Transverse colon (tissue), 4 donors: ENCODE measurements around the gene PYM1. TPM values are rescaled to one million over a fixed set of nuclear protein-coding genes. Genes with fewer than 3 reads are reported as not detected.
"Not testable (repeated sequence)": the region's sequence is repeated elsewhere in the genome, so short reads cannot be mapped to it uniquely, and the experiment has no call there.

Experiments used
- DNase-seq: peaks from one replicate; pipeline ENCODE4 v3.0.0-alpha.2; 2019
- H3K27ac ChIP-seq, 4 donors: fragments of 200-600 bp; sonication (generic); 2 replicates each; pipeline ENCODE4 v1.5.1; 2016 to 2018; ENCODE audit warnings: inconsistent platforms in 4 of 4
- H3K27me3 ChIP-seq: fragments of 200-600 bp; sonication (generic); 2 replicates; pipeline ENCODE4 v1.5.1; 2017; ENCODE audit warnings: inconsistent platforms
- H3K36me3 ChIP-seq, 4 donors: fragments of 200-600 bp; sonication (generic); 2 replicates each; pipeline ENCODE4 v1.5.1; 2017 to 2019; ENCODE audit warnings: inconsistent platforms in 4 of 4
- H3K4me1 ChIP-seq, 4 donors: fragments of 200-600 bp; sonication (generic); 2 replicates each; pipeline ENCODE4 v1.5.1; 2017 to 2020; ENCODE audit warnings: inconsistent platforms in 4 of 4
- H3K4me3 ChIP-seq, 4 donors: fragments of 200-600 bp; sonication (generic); 1 replicate in 1 of 4; 2 replicates in 3 of 4; pipeline versions ENCODE4 v1.5.1 to v1.6.1; 2017 to 2019; ENCODE audit warnings: inconsistent platforms in 4 of 4
- H3K9me3 ChIP-seq, 2 donors: fragments of 200-600 bp; sonication (generic); 2 replicates each; pipeline ENCODE4 v1.5.1; 2017 to 2019; ENCODE audit warnings: inconsistent platforms in 2 of 2
- CTCF ChIP-seq, 5 experiments: fragments of 200-600 bp in 3 of 5; fragments of 450-650 bp in 2 of 5; sonication (generic) in 3 of 5; IDR thresholded peaks; 1 replicate in 2 of 5; 2 replicates in 3 of 5; pipeline ENCODE4 v1.5.1; 2016 to 2017; ENCODE audit warnings: antibody characterized with exemption in 5 of 5, inconsistent platforms in 3 of 5, mild to moderate bottlenecking in 2 of 5, moderate library complexity in 1 of 5
- EP300 ChIP-seq: sonication (generic); formaldehyde crosslinking; IDR thresholded peaks from one replicate; pipeline ENCODE4 v1.6.1; 2017; ENCODE audit warnings: antibody characterized with exemption, low read depth
- POLR2A ChIP-seq: fragments of 450-650 bp; IDR thresholded peaks from one replicate; pipeline ENCODE4 v1.6.1; 2016; ENCODE audit warnings: antibody characterized with exemption, mild to moderate bottlenecking, moderate library complexity
- POLR2AphosphoS5 ChIP-seq, 3 donors: sonication (generic); formaldehyde crosslinking; IDR thresholded peaks; one replicate each; pipeline ENCODE4 v1.6.1; 2016; ENCODE audit warnings: antibody characterized with exemption in 3 of 3
- WGBS, 2 donors: methylation state at CpG; one replicate each; pipeline ENCODE4 v1.1.5; 2018; ENCODE audit warnings: low coverage in 1 of 2; 5-methylcytosine and 5-hydroxymethylcytosine counted together
- in situ Hi-C, 4 donors: fragments of 200-750 bp; cut with MboI; loops; one replicate each; pipeline versions ENCODE4 v1.15.0 to v1.15.1; 2017; ENCODE audit warnings: low sequenced_read_pairs in 3 of 4, low pct_ligation_motif_present in 1 of 4, low pct_unique_long_range_greater_than_20kb in 1 of 4
- intact Hi-C: fragments of 100-400 bp; cut with DNase I; formaldehyde crosslinking; loops from one replicate; pipeline ENCODE4 v1.15.1; 2023; ENCODE audit warnings: low total_unique reads
- total RNA-seq, 4 donors: library from RNA; depleted of rRNA; stranded (reverse); fragments of >200 nt; gene quantifications; one replicate each; pipeline ENCODE4 v1.1.0, GENCODE V29; 2016

Gene PYM1
- total RNA-seq, 4 donors from 2014 or later, result 35.2 to 56.4 (median 47.8) TPM

GRCh38 chr12:55875704-55876467 is 51.8 kb downstream of the PYM1 start:
- DNase-seq, result no peak
- intact Hi-C loops, result no loop called here
- Histone ChIP-seq H3K36me3 (no peaks in the 10 kb centered on the region), H3K27me3 (no peaks in the 10 kb centered on the region), H3K4me1 (no peaks in the 10 kb centered on the region), H3K4me3 (no peak overlapping the region), H3K27ac (no peak overlapping the region), H3K9me3 (peaks cover 3 to 6% of the 10 kb centered on the region in 2 donors)
- TF ChIP-seq POLR2A, result no peak
- TF ChIP-seq POLR2AphosphoS5 (IDR thresholded peaks at IDR 0.05), result no peak
- TF ChIP-seq EP300, result no peak
- TF ChIP-seq CTCF (IDR thresholded peaks at IDR 0.05), result no peak
- 80 to 90% methylated on average over 4 of the region's 4 CpGs for whole genome bisulfite sequencing, 2 donors
- in situ Hi-C loops, result no loop called here

GRCh38 chr12:55874443-55874842 is 53.3 kb downstream of the PYM1 start:
- Histone ChIP-seq H3K27me3 (no peaks in the 10 kb centered on the region), H3K4me1 (no peaks in the 10 kb centered on the region), H3K9me3 (peaks cover 3 to 6% of the 10 kb centered on the region in 2 donors), H3K27ac (no peak overlapping the region), H3K4me3 (no peak overlapping the region), H3K36me3 (no peaks in the 10 kb centered on the region)
- intact Hi-C loops, result no loop called here
- DNase-seq, result no peak
- no peak for TF ChIP-seq CTCF (IDR thresholded peaks at IDR 0.05)
- TF ChIP-seq POLR2A, result no peak
- TF ChIP-seq POLR2AphosphoS5 (IDR thresholded peaks at IDR 0.05), result no peak
- TF ChIP-seq EP300, result no peak
- in situ Hi-C loops, result no loop called here
- 47 to 83% methylated on average over 1 to 2 of the region's 2 CpGs for WGBS, 2 donors

GRCh38 chr12:55866454-55867004 is 61.2 kb downstream of the PYM1 start:
- 97 to 100% methylated on average over 2 to 3 of the region's 3 CpGs for WGBS, 2 donors
- H3K9me3 ChIP-seq, H3K27me3 ChIP-seq, H3K4me1 ChIP-seq, DNase-seq, H3K36me3 ChIP-seq, intact Hi-C loops, in situ Hi-C loops, H3K27ac ChIP-seq, H3K4me3 ChIP-seq: not testable (repeated sequence)

- in situ Hi-C loops, result no loop called here
- intact Hi-C loops, result no loop called here
- 89 to 98% methylated on average over 2 of the region's 2 CpGs for WGBS, 2 donors
- Histone ChIP-seq H3K36me3 (no peaks in the 10 kb centered on the region), H3K27ac (no peak overlapping the region), H3K4me1 (no peaks in the 10 kb centered on the region), H3K27me3 (no peaks in the 10 kb centered on the region), H3K9me3 (peaks cover 0 to 7% of the 10 kb centered on the region in 2 donors), H3K4me3 (no peak overlapping the region)
- DNase-seq, result no peak
- TF ChIP-seq POLR2AphosphoS5 (IDR thresholded peaks at IDR 0.05) (no peak), EP300 (no peak), POLR2A (no peak), CTCF (IDR thresholded peaks at IDR 0.05) (no peak)
These were observed 62.4 kb downstream of the PYM1 start for GRCh38 chr12:55865327-55865726.

DNA sequence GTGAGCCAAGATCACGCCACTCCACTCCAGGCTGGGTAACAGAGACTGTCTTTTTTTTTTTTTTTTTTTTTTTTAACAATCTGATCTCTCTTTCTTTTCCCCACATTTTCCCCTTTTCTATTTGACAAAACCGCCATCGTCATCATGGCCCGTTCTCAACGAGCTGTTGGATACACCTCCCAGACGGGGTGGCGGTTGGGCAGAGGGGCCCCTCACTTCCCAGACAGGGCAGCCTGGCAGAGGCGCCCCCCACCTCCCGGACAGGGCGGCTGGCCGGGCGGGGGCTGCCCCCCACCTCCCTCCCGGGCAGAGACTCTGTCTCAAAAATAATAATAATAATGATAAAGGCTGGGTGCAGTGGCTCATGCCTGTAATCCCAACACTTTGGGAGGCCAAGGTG is 64.8 kb downstream of the PYM1 start:
- in situ Hi-C loops, H3K9me3 ChIP-seq, H3K27me3 ChIP-seq, DNase-seq, H3K4me1 ChIP-seq, H3K4me3 ChIP-seq, H3K36me3 ChIP-seq, H3K27ac ChIP-seq, intact Hi-C loops: not testable (repeated sequence)
- WGBS, 2 donors, result 96 to 100% methylated on average over 1 to 13 of the region's 13 CpGs
